ENCODE results near the gene RMP24.

RMP24 gene

DNA sequence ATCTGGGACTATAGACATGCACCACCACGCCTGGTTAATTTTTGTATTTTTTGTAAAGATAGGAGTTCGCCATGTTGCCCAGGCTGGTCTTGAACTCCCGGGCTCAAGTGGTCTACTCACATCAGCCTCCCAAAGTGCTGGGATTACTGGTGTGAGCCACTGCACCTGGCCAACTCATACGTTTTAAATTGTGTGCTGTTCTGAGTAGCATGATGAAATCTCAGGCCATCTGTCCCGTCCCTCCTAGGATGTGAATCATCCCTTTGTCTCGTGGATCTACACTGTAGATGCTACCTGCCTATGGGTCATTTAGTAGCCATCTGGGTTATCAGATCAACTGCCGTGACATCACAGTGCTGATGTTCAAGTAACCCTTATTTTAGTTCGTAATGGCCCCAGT lies 38.5 kb upstream of the RMP24 start:
- Histone ChIP-seq H2AFZ (ENCODE audit: low read length) (no peak overlapping the region), H3K79me2 (ENCODE audit: low read length) (no peaks in the 10 kb centered on the region), H3K9ac (ENCODE audit: low read length) (no peak overlapping the region), H3K9me3 (replicated peaks; ENCODE audit: insufficient read depth, low read length) (no peaks in the 10 kb centered on the region), H3K4me1 (ENCODE audit: low read length) (no peaks in the 10 kb centered on the region), H3F3A (ENCODE audit: insufficient read depth, low read length) (no peaks in the 10 kb centered on the region), H3K36me3 (replicated peaks; ENCODE audit: insufficient read depth, low read length) (no peaks in the 10 kb centered on the region), H3K4me2 (ENCODE audit: low read depth, low read length) (no peak overlapping the region), H3K27ac (ENCODE audit: low read length) (no peak overlapping the region), H4K20me1 (ENCODE audit: insufficient read depth, low read length) (no peaks in the 10 kb centered on the region), H3K27me3 (replicated peaks; ENCODE audit: insufficient read depth, low read length) (no peaks in the 10 kb centered on the region), H3K4me3 (ENCODE audit: low read length) (no peak overlapping the region), H3K9me2 (replicated peaks; ENCODE audit: insufficient read depth, low read length) (no peaks in the 10 kb centered on the region)
- TF ChIP-seq EZH2phosphoT487 (IDR thresholded peaks at IDR 0.05; ENCODE audit: low read length): no peak
- no peak for TF ChIP-seq CTCF (IDR thresholded peaks at IDR 0.05; ENCODE audit: low read length)
- TF ChIP-seq EZH2 (optimal IDR thresholded peaks at IDR 0.05; ENCODE audit: low read depth, low read length): no peak
- no peak for DNase-seq

- TF ChIP-seq EZH2 (optimal IDR thresholded peaks at IDR 0.05; ENCODE audit: low read depth, low read length) (no peak), EZH2phosphoT487 (IDR thresholded peaks at IDR 0.05; ENCODE audit: low read length) (no peak), CTCF (IDR thresholded peaks at IDR 0.05; ENCODE audit: low read length) (no peak)
- H3K4me2 ChIP-seq (ENCODE audit: low read depth, low read length): no peak overlapping the region
- no peaks in the 10 kb centered on the region for H3K79me2 ChIP-seq (ENCODE audit: low read length)
- DNase-seq: no peak
- H3K27ac ChIP-seq (ENCODE audit: low read length): no peak overlapping the region
- no peaks in the 10 kb centered on the region for H3F3A ChIP-seq (ENCODE audit: insufficient read depth, low read length)
- no peak overlapping the region for H2AFZ ChIP-seq (ENCODE audit: low read length)
- no peak overlapping the region for H3K9ac ChIP-seq (ENCODE audit: low read length)
- H3K36me3 ChIP-seq (replicated peaks; ENCODE audit: insufficient read depth, low read length): no peaks in the 10 kb centered on the region
- no peaks in the 10 kb centered on the region for H4K20me1 ChIP-seq (ENCODE audit: insufficient read depth, low read length)
- H3K4me3 ChIP-seq (ENCODE audit: low read length): no peak overlapping the region
- no peaks in the 10 kb centered on the region for H3K9me2 ChIP-seq (replicated peaks; ENCODE audit: insufficient read depth, low read length)
- no peaks in the 10 kb centered on the region for H3K27me3 ChIP-seq (replicated peaks; ENCODE audit: insufficient read depth, low read length)
- no peaks in the 10 kb centered on the region for H3K9me3 ChIP-seq (replicated peaks; ENCODE audit: insufficient read depth, low read length)
- no peaks in the 10 kb centered on the region for H3K4me1 ChIP-seq (ENCODE audit: low read length)
Observed at GRCh38 chr18:35934891-35935290, 37.6 kb upstream of the RMP24 start.

GRCh38 chr18:35935805-35936204 lies 36.7 kb upstream of the RMP24 start:
- Histone ChIP-seq H3K9me3 (replicated peaks; ENCODE audit: insufficient read depth, low read length) (no peaks in the 10 kb centered on the region), H3F3A (ENCODE audit: insufficient read depth, low read length) (no peaks in the 10 kb centered on the region), H3K9me2 (replicated peaks; ENCODE audit: insufficient read depth, low read length) (no peaks in the 10 kb centered on the region), H3K36me3 (replicated peaks; ENCODE audit: insufficient read depth, low read length) (no peaks in the 10 kb centered on the region), H3K4me1 (ENCODE audit: low read length) (no peaks in the 10 kb centered on the region), H3K27ac (ENCODE audit: low read length) (no peak overlapping the region), H3K27me3 (replicated peaks; ENCODE audit: insufficient read depth, low read length) (no peaks in the 10 kb centered on the region), H2AFZ (ENCODE audit: low read length) (no peak overlapping the region), H3K4me3 (ENCODE audit: low read length) (no peak overlapping the region), H3K9ac (ENCODE audit: low read length) (no peak overlapping the region), H3K4me2 (ENCODE audit: low read depth, low read length) (no peak overlapping the region), H4K20me1 (ENCODE audit: insufficient read depth, low read length) (no peaks in the 10 kb centered on the region), H3K79me2 (ENCODE audit: low read length) (no peaks in the 10 kb centered on the region)
- DNase-seq: no peak
- TF ChIP-seq EZH2 (optimal IDR thresholded peaks at IDR 0.05; ENCODE audit: low read depth, low read length): no peak

DNA sequence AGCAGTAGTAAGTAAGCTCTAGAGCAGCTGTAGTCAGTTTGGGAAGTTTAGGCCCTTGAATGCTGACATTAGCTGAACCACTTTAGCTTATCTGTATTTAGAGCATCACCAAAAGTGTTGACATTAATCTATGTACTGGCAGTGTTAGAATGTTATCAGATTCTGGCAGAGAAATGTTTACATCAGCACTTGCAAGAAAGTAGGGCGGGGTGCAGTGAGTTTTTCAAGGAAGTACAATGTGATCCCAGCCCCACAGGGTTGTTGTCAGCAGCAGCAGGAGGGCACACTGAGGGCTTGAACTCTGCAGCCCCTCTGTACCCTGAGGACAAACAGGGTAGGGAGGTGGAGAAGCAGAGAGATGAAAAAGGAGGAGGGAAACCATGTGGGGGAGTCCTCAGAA lies 35.5 kb upstream of the RMP24 start:
- H2AFZ ChIP-seq (ENCODE audit: low read length): no peak overlapping the region
- H3K36me3 ChIP-seq (replicated peaks; ENCODE audit: insufficient read depth, low read length): no peaks in the 10 kb centered on the region
- H3K27ac ChIP-seq (ENCODE audit: low read length): no peak overlapping the region
- no peaks in the 10 kb centered on the region for H3K27me3 ChIP-seq (replicated peaks; ENCODE audit: insufficient read depth, low read length)
- no peak for DNase-seq
- no peaks in the 10 kb centered on the region for H3K9me2 ChIP-seq (replicated peaks; ENCODE audit: insufficient read depth, low read length)
- no peaks in the 10 kb centered on the region for H3K9me3 ChIP-seq (replicated peaks; ENCODE audit: insufficient read depth, low read length)
- H3F3A ChIP-seq (ENCODE audit: insufficient read depth, low read length): no peaks in the 10 kb centered on the region
- no peaks in the 10 kb centered on the region for H4K20me1 ChIP-seq (ENCODE audit: insufficient read depth, low read length)
- no peak overlapping the region for H3K4me2 ChIP-seq (ENCODE audit: low read depth, low read length)
- H3K9ac ChIP-seq (ENCODE audit: low read length): no peak overlapping the region
- no peaks in the 10 kb centered on the region for H3K4me1 ChIP-seq (ENCODE audit: low read length)
- H3K79me2 ChIP-seq (ENCODE audit: low read length): no peaks in the 10 kb centered on the region
- TF ChIP-seq CTCF (IDR thresholded peaks at IDR 0.05; ENCODE audit: low read length) (no peak), EZH2 (optimal IDR thresholded peaks at IDR 0.05; ENCODE audit: low read depth, low read length) (no peak), EZH2phosphoT487 (IDR thresholded peaks at IDR 0.05; ENCODE audit: low read length) (no peak)
- H3K4me3 ChIP-seq (ENCODE audit: low read length): no peak overlapping the region
